NCI-H1105 (cell line): ENCODE measurements around the gene UBR2.

ENCODE experiments used
- DNase-seq: peaks from one replicate; lab custom pipeline; 2025; lab: John Stamatoyannopoulos, UW

Gene UBR2

GRCh38 chr6:42563697-42564505 lies at the start of gene UBR2:
Gene UBR2 (plus strand): TSS chr6:42564029. CDS start chr6:42564320, 291 bp downstream.
- peak; percentile 98 for DNase-seq

DNA sequence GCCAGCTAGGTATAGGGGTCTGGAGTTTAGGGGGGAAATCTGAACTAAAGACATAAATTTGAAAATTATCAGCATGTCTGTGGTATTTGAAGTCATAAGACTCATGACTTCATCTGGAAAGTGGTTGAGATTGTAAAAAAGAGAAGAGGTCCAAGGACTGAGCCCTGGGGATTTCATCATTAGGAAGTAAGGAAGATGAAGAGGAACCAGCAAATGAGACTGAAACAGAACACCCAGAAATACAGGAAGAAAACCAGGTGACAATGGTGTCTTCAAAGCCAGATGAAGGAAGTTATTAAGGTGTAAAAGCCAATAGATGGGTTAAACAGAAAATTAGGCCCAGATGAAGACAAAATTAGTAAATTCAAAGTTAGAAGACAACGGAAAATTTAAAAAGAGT lies 49.1 kb upstream of the UBR2 start:
- DNase-seq = no peak

- no peak for DNase-seq
Observed at GRCh38 chr6:42519779-42520178, 44.0 kb upstream of the UBR2 start.

- DNase-seq = no peak
Observed at GRCh38 chr6:42520786-42521607, 42.8 kb upstream of the UBR2 start.

GRCh38 chr6:42522036-42522435 lies 41.8 kb upstream of the UBR2 start:
- no peak for DNase-seq

DNA sequence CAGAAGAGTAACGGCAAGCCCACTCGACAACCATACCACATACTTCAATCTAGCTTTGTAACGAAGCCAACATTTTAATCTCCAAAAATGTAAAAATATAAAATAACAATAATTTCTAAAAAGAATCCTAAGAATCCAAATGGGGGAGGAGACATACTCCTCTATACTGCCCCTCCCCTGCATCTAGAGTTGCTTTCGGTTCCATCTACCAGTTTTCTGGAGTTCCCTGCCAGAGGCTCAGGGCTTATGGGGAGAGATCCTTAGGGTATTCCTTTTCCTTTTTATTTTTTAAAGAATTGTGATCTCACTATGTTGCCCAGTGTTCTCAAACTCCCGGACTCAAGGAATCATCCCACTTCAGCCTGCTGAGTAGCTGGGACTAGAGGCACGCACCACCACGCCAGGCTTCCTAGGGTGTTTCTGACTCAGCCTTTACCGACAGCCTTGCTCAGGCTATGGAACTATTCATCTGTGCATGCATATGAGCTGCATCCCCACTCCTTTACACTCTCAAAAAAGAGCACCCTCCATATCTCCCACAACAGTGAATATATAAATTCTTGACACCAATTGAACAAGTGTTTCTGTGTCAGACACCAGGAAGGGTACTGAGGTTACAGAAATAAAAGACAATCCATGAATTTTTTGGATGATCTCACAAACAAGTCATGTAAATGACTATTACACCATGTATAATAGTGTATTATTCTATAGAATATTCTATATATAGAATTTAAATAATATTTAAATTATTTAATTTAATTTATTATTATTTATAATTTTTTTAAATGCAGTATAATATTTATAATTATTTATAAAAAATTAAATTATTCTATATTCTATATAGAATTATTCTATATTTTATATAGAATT lies 40.7 kb upstream of the UBR2 start:
- no peak for DNase-seq

DNA sequence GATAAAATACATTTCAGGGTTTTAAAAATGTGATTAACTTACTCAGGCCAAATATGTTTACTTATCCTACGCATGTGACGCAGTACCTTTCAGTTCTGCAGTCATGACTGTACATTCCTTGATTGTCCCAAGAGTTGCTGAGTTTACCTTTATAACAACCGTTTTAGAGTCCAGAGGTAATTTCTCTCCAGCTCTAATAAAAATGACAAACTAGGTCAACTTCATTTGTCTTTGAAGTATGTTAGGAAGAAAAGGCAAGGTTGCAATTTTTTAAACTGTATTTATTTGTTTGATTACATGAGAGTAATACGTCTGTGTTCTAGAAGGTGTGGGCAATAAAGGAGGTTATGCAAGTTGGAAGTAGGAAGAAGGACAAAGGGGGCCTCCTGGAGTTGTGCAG lies 38.6 kb upstream of the UBR2 start:
- no peak for DNase-seq

GRCh38 chr6:42526616-42527015 lies 37.2 kb upstream of the UBR2 start:
- DNase-seq = no peak

- DNase-seq = no peak
Observed at GRCh38 chr6:42527204-42527603, 36.6 kb upstream of the UBR2 start.

- no peak for DNase-seq
Observed at GRCh38 chr6:42530296-42530695, 33.5 kb upstream of the UBR2 start.

GRCh38 chr6:42530751-42531150 lies 33.1 kb upstream of the UBR2 start:
- DNase-seq = no peak

GRCh38 chr6:42532038-42532669 lies 31.7 kb upstream of the UBR2 start:
- peak; percentile 48 for DNase-seq

- no peak for DNase-seq
Observed at GRCh38 chr6:42533794-42534193, 30.0 kb upstream of the UBR2 start.

DNA sequence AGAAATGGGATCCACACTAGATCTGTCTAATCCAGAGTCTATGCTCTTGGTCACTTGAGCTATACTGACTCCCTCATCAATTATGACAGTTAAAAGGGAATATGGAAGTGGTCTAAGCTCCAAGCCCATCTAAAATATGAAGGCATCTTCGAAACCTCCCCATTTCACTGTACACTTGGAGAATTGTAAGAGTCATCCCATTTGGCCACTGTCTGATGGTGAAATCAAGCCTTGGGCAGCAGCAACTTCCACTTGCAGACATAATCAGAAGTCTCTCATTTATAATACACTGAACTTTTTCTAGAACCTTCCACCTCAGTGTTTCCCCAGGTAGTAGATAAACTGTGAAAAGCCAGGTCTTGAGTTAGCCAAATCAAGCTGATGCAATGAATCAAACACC lies 26.3 kb upstream of the UBR2 start:
- DNase-seq = no peak

- DNase-seq = no peak
Observed at GRCh38 chr6:42539135-42539534, 24.7 kb upstream of the UBR2 start.

DNA sequence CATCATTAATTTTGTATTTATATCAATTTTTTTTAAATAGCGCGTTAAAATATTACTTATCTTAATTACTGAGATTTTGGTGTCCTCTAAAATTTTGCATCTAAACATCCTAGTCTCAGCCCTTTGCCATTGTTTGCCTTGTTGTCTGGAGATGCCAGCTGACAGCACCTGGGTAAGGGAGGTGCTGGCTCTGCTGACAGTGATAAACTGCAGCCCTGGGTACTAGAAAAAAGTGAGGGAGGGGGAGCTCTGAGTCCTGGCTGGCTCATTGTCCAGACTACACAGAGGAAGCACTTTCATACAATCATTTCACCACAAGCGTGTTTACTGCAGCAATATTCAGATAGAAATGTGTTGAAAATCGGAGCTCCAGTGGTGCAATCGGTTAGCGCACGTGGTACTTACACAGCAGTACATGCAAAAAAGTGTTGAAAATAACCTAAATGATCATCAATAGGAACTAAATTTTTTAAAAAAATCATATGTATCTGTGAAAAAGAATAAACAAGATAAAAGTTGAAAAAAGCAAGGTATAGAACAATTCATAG lies 18.5 kb upstream of the UBR2 start:
- DNase-seq = no peak

DNA sequence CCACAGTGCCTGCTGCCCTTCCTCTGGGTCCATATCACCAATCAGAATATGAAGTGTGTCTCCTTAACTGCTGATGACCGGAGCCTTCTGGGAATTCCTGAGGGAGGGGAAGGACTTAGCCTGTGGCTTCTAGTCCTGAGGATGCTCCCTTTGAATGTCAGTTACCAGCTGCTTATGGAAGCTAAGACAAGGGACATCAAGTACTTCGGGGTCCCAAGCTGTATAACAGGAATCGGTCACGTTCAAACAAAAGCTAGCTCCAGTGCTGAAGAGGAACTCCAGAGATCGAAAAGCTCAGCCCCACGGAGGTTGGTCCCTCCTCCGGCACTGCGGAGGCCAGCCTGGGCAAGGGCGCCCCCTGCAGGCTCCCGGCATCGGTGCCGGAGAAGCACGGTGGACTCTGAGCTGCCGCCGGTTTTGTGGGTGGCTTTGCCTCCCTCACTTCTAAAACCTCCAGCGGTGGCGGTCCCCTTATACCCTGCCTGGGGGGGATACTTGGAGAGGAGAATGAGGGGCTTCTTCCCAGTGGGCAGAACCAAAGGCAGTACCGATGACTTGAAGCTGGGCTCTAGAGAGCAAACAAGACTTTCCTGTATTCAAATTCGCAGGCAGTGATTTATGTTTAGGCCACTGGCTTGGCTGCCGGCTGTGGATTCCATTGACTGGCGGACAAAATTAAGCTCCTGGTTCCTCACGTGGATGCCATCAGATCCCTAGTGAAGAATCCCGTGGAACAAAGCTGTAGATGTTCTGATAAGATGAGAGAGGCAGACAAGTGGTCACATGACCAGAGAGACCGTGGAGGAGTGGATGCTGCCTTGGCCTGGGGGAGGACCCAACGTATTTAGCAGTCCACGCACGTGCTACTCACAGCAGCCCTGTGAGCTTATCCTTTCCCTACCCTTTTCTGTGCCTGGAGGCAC lies 16.2 kb upstream of the UBR2 start:
- peak; percentile 67 for DNase-seq

DNA sequence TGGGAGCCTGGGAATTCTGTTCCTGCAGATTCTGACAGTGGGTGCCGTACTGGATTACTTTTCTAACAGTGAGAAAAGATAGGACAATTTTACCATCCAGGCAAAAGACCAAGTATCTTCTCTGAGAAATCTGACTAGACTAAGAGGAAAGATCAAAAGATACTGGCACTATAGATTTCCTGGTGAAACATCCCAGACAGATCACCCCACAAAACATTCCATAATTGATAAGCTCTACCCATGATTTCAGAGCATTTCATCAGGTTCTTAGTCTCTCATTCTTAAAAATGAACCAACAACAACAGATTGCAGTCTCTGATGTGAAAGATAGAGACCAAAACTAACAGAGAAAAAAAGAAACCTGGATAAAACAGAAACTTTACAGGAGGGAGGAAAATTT lies 13.6 kb upstream of the UBR2 start:
- DNase-seq = no peak

DNA sequence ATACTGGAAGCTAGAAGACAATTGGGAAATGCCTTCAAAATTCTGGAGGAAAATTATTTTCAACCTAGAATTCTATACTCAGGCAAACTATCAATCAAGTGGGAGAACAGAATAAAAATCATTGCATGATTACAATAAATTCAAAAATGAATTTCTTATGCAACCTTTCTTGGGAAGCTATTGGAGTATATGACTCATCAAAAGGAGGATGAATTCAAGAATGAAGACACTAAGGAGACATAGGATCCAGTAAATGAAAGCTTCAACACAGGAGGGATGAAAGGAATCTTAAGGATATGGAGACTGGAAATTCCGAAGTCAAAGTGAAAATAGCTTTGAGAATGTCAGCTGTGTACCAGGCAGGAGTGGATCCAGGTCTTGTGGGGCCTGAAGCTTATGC lies 12.6 kb upstream of the UBR2 start:
- DNase-seq = no peak

GRCh38 chr6:42552380-42552779 lies 11.4 kb upstream of the UBR2 start:
- DNase-seq = no peak
